ENCODE measurements around the gene PTDSS2. TPM values are rescaled to one million over a fixed set of nuclear protein-coding genes. Genes with fewer than 3 reads are reported as not detected.

The PTDSS2 gene
- total RNA-seq, 4 donors from 2014 or later = 21.0 to 42.7 (median 31.7) TPM

- no peaks in the 10 kb centered on the region for H3K9me3 ChIP-seq
- no peak for DNase-seq
- no peak overlapping the region for H3K4me3 ChIP-seq
- peaks cover 0 to 29% (median 0%) of the 10 kb centered on the region in 3 donors for H3K36me3 ChIP-seq
- TF ChIP-seq CTCF (IDR thresholded peaks at IDR 0.05) = no peak
- peaks cover 0 to 14% (median 9%) of the 10 kb centered on the region in 4 donors for H3K4me1 ChIP-seq
- H3K27ac ChIP-seq = no peak overlapping the region
- no peaks in the 10 kb centered on the region for H3K27me3 ChIP-seq
Measured at GRCh38 chr11:455566-456147, 5.6 kb downstream of the PTDSS2 start.

- no peaks in the 10 kb centered on the region for H3K27me3 ChIP-seq
- H3K27ac ChIP-seq = peak overlapping the region in 1 of 4 donors; percentile 59
- H3K4me1 ChIP-seq = peaks cover 0 to 8% (median 4%) of the 10 kb centered on the region in 4 donors
- peak in 2 of 3 donors; percentile 67 to 76 for DNase-seq
- no peak overlapping the region for H3K4me3 ChIP-seq
- peaks cover 0 to 35% (median 0%) of the 10 kb centered on the region in 3 donors for H3K36me3 ChIP-seq
- H3K9me3 ChIP-seq = no peaks in the 10 kb centered on the region
- TF ChIP-seq POLR2A (IDR thresholded peaks at IDR 0.05) = no peak
- TF ChIP-seq CTCF (IDR thresholded peaks at IDR 0.05) = no peak
Measured at GRCh38 chr11:456533-456932, 6.5 kb downstream of the PTDSS2 start.

- DNase-seq = peak in 1 of 3 donors; percentile 35
- Histone ChIP-seq H3K36me3 (peaks cover 0 to 37% (median 0%) of the 10 kb centered on the region in 3 donors), H3K4me3 (no peak overlapping the region), H3K4me1 (peaks cover 0 to 8% (median 0%) of the 10 kb centered on the region in 4 donors), H3K9me3 (no peaks in the 10 kb centered on the region), H3K27me3 (no peaks in the 10 kb centered on the region), H3K27ac (peak overlapping the region in 1 of 4 donors; percentile 59)
- TF ChIP-seq CTCF (IDR thresholded peaks at IDR 0.05) (no peak), POLR2A (IDR thresholded peaks at IDR 0.05) (no peak)
Measured at GRCh38 chr11:457111-457760, 7.2 kb downstream of the PTDSS2 start.

GRCh38 chr11:459511-460220, 9.6 kb downstream of the PTDSS2 start:
- H3K27me3 ChIP-seq = no peaks in the 10 kb centered on the region
- TF ChIP-seq CTCF (IDR thresholded peaks at IDR 0.05) (no peak), POLR2A (IDR thresholded peaks at IDR 0.05) (no peak)
- H3K9me3 ChIP-seq = no peaks in the 10 kb centered on the region
- H3K4me1 ChIP-seq = peaks cover 0 to 8% (median 0%) of the 10 kb centered on the region in 4 donors
- H3K36me3 ChIP-seq = peaks cover 0 to 25% (median 0%) of the 10 kb centered on the region in 3 donors
- peak overlapping the region in 1 of 4 donors; percentile 26 for H3K27ac ChIP-seq
- no peak for DNase-seq
- no peak overlapping the region for H3K4me3 ChIP-seq

GRCh38 chr11:460331-461199, 10.5 kb downstream of the PTDSS2 start:
- H3K36me3 ChIP-seq = peaks cover 0 to 31% (median 0%) of the 10 kb centered on the region in 3 donors
- H3K4me3 ChIP-seq = no peak overlapping the region
- H3K27ac ChIP-seq = peak overlapping the region in 1 of 4 donors; percentile 26
- no peaks in the 10 kb centered on the region for H3K9me3 ChIP-seq
- TF ChIP-seq POLR2A (IDR thresholded peaks at IDR 0.05) (no peak), CTCF (IDR thresholded peaks at IDR 0.05) (no peak)
- H3K27me3 ChIP-seq = no peaks in the 10 kb centered on the region
- peak in 1 of 3 donors; percentile 53 for DNase-seq
- H3K4me1 ChIP-seq = peaks cover 0 to 8% (median 0%) of the 10 kb centered on the region in 4 donors

All from Peyer's patch (tissue), 4 donors.